Esophagus muscularis mucosa (tissue), 4 donors: ENCODE results near the gene LENEP.

Source experiments
- CTCF ChIP-seq, 3 experiments: fragments of 200-600 bp in 2 of 3; fragments of 450-650 bp in 1 of 3; sonication (generic) in 2 of 3; IDR thresholded peaks; one replicate each; pipeline ENCODE4 v1.5.1; 2017 to 2019; ENCODE audit warnings: antibody characterized with exemption in 3 of 3, mild to moderate bottlenecking in 2 of 3, moderate library complexity in 1 of 3
- EP300 ChIP-seq: sonication (generic); formaldehyde crosslinking; IDR thresholded peaks from one replicate; pipeline ENCODE4 v1.6.1; 2017; ENCODE audit warnings: antibody characterized with exemption
- POLR2AphosphoS5 ChIP-seq, 2 donors: sonication (generic); formaldehyde crosslinking; IDR thresholded peaks; one replicate each; pipeline ENCODE4 v1.6.1; 2017; ENCODE audit warnings: antibody characterized with exemption in 2 of 2

- TF ChIP-seq CTCF (IDR thresholded peaks at IDR 0.05) (peak; percentile 67 to 85 (median 78)), EP300 (no peak), POLR2AphosphoS5 (IDR thresholded peaks at IDR 0.05) (peak; percentile 21 to 55)
Observed at GRCh38 chr1:154998818-154999570, 5.6 kb downstream of the LENEP start.
